ENCODE data around the gene UBN1.

GRCh38 chr16:4908854-4909401 is 61.6 kb downstream of the UBN1 start:
- TF ChIP-seq TAF1 (conservative IDR thresholded peaks at IDR 0.05): no peak
- TF ChIP-seq, protein P1, sequence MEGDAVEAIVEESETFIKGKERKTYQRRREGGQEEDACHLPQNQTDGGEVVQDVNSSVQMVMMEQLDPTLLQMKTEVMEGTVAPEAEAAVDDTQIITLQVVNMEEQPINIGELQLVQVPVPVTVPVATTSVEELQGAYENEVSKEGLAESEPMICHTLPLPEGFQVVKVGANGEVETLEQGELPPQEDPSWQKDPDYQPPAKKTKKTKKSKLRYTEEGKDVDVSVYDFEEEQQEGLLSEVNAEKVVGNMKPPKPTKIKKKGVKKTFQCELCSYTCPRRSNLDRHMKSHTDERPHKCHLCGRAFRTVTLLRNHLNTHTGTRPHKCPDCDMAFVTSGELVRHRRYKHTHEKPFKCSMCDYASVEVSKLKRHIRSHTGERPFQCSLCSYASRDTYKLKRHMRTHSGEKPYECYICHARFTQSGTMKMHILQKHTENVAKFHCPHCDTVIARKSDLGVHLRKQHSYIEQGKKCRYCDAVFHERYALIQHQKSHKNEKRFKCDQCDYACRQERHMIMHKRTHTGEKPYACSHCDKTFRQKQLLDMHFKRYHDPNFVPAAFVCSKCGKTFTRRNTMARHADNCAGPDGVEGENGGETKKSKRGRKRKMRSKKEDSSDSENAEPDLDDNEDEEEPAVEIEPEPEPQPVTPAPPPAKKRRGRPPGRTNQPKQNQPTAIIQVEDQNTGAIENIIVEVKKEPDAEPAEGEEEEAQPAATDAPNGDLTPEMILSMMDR (IDR thresholded peaks at IDR 0.05; ENCODE audit: low read depth, low read length, missing input control): no peak
- TF ChIP-seq, protein P2, sequence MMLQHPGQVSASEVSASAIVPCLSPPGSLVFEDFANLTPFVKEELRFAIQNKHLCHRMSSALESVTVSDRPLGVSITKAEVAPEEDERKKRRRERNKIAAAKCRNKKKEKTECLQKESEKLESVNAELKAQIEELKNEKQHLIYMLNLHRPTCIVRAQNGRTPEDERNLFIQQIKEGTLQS (IDR thresholded peaks at IDR 0.05): no peak

Measured in liver (tissue), 3 donors.